ENCODE measurements around the gene LNX2.

LNX2 gene

GRCh38 chr13:27617881-27618321 lies 2.4 kb downstream of the LNX2 start:
- DNase-seq (ENCODE audit: low read depth in 2 of 3, low spot score in 1 of 3): no peak

DNA sequence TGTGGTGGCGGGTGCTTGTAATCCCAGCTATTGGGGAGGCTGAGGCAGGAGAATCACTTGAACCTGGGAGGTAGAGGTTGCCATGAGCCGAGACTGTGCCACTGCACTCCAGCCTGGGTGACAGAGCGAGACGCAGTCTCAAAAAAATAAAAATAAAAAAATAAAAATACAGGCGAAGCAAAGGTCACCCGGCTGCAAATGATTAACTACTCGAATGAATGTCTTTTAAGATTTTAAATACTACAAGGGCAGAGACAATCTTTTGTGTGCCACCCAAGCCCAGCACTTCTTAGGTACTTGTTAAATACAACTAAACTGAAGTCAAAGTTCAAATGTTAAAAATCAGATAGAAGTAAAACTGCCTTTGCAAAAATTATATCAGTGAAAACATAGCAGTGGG lies 6.7 kb downstream of the LNX2 start:
- DNase-seq (ENCODE audit: low read depth in 2 of 3, low spot score in 1 of 3): no peak

DNA sequence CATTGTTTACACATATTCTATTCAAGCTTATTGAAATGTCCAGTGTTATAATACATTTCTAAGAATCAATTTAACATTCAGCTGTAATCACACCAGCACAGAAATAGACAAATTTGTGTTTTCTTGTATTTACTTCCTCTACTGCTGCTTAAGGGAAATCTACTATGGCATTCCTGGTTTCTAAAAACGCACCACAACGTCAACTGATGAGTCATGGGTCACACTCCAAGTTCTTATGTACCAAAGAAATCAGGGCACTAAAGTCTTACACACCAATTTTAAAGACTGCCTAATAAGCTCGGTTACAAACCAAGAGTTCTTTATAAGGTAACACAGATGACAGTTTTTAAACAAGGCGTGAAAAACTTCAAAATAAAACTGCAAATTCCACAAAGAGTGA lies 13.2 kb downstream of the LNX2 start:
- no peak for DNase-seq (ENCODE audit: low read depth in 2 of 3, low spot score in 1 of 3)

DNA sequence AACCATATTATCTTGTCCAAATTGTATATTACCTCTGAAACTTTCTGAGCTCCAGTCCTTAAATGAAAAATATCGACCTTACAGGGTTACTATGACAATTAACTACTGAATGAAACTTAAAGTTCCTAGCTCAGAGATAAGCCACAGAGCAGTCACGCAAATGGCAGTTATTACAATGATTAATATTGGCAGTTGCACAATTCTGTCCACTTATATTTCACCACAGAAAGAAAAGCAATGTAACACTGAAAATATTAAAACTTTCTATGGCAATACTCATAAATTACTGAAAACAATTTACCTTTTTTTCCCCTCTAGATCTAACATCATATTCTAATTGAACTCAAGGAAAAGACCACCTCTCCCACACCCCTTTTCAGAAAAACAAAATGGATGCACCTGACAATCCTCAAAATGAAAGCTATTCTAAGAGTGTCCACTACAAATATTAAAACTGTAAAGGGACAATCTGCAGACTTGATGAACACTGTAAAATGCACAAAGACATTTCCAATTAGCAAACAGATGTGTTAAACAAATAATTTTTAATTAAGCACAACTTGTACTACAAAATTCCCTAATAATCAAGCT lies 14.6 kb downstream of the LNX2 start:
- DNase-seq (ENCODE audit: low read depth in 2 of 3, low spot score in 1 of 3): no peak

DNA sequence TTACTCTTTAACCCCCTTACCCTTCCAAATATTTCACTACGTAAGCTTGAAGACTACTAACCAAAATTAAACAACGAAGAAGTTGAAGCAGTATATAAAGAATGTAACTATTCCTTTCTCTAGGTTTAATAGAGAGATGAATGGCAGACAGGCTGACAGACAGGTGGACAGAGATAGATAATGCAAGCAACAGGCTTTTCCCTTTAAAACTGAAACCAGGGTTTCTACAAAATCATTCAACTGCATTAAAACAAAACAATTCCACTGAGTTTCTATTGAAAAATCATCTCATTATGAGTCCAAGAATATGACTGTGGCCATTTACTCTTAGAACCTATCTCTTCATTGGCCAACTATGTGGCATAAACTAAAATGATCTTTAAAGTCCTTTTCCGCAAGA lies 15.2 kb downstream of the LNX2 start:
- DNase-seq (ENCODE audit: low read depth in 2 of 3, low spot score in 1 of 3): no peak

GRCh38 chr13:27601803-27602202 lies 18.5 kb downstream of the LNX2 start:
- no peak for DNase-seq (ENCODE audit: low read depth in 2 of 3, low spot score in 1 of 3)

- DNase-seq (ENCODE audit: low read depth in 2 of 3, low spot score in 1 of 3): no peak
Observed at GRCh38 chr13:27601208-27601607, 19.1 kb downstream of the LNX2 start.

DNA sequence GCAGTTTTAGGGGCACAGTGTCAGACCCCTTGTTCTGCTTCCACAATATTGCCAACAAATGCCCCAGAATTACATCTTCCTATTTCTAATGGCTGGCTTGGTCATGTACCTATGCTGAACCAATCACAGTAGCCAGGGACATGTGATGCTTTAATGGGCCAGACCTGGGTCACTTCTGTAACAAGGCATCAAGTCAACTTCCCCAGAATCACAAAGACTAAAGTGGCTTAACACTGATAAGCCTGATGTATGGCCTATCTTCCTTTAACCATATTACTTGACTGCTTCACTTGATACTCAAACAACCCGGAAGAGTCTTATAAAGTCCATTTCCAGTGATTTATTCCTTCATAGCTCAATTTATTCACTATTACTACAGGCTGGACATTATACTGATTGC lies 19.6 kb downstream of the LNX2 start:
- DNase-seq (ENCODE audit: low read depth in 2 of 3, low spot score in 1 of 3): no peak

DNA sequence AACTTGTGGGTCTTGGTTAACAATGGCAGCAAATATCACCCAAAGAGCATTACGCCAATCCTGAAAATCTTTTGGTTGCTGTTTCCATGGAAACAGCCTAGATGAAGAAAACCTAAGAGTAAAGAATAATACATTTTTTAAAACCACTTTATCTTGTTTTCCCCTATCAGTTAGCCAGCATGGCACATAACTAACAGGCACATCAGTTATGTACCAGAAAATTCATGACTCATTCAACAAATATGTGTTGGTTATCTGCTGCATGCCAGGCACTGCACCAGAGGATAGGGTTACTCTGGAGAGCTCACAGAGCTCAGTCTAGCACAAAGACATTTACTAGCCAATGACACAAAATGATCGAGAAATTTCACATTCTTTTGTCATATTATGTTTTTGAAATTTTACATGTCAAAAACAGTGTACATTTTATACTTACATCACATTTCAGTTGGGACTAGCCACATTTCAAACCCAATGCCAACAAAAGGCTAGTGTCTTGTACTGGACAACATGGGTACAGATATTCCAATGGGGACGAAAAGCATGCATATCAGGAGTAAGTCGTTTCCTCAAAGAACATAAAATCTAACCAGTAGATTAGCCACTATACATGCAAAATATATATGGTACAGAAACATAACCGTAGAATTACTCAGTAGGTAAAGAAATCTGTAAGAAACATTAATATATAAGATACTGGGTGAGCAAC lies 20.3 kb downstream of the LNX2 start:
- DNase-seq (ENCODE audit: low read depth in 2 of 3, low spot score in 1 of 3): no peak

GRCh38 chr13:27599096-27599495 lies 21.2 kb downstream of the LNX2 start:
- DNase-seq (ENCODE audit: low read depth in 2 of 3, low spot score in 1 of 3): no peak

DNA sequence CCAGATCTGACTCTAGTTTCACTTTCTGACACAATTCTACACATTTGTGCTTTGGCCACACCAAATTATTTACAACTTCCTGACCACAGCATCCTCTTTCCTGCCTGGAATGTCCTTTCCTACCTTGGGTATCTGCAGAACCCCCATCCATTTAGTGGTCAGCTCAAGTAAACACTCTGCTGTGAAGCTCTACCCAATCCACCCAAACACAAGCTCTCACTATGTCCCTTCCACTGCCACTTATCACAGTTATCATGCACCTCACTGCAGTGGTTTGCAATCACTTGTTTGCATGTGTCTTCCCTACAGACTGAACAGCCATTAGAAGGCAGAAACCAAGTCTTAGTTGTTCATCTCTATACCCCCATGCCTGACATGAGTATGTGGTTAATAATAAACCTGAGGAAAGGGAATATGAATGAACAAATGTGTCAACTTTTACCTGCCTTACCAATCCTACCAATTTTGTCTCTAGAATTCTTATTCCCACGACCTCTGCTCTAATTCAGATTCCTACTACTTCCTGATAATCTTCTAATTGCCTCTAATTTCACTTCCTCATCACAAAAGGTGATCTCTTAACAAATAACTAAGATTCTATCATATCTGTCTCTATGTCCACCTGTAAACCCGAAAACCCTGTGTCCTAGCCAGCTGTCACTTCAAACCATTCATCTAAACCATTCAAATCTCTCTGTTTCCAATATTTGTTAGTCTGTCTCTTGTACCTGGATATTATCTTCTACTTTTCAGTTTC lies 25.1 kb downstream of the LNX2 start:
- no peak for DNase-seq (ENCODE audit: low read depth in 2 of 3, low spot score in 1 of 3)

GRCh38 chr13:27593267-27593666 lies 27.1 kb downstream of the LNX2 start:
- no peak for DNase-seq (ENCODE audit: low read depth in 2 of 3, low spot score in 1 of 3)

GRCh38 chr13:27592865-27593264 lies 27.5 kb downstream of the LNX2 start:
- no peak for DNase-seq (ENCODE audit: low read depth in 2 of 3, low spot score in 1 of 3)

- DNase-seq (ENCODE audit: low read depth in 2 of 3, low spot score in 1 of 3): no peak
Observed at GRCh38 chr13:27588405-27588804, 31.9 kb downstream of the LNX2 start.

- DNase-seq (ENCODE audit: low read depth in 2 of 3, low spot score in 1 of 3): no peak
Observed at GRCh38 chr13:27587095-27587746, 33.1 kb downstream of the LNX2 start.

- DNase-seq (ENCODE audit: low read depth in 2 of 3, low spot score in 1 of 3): no peak
Observed at GRCh38 chr13:27583645-27584044, 36.7 kb downstream of the LNX2 start.

DNA sequence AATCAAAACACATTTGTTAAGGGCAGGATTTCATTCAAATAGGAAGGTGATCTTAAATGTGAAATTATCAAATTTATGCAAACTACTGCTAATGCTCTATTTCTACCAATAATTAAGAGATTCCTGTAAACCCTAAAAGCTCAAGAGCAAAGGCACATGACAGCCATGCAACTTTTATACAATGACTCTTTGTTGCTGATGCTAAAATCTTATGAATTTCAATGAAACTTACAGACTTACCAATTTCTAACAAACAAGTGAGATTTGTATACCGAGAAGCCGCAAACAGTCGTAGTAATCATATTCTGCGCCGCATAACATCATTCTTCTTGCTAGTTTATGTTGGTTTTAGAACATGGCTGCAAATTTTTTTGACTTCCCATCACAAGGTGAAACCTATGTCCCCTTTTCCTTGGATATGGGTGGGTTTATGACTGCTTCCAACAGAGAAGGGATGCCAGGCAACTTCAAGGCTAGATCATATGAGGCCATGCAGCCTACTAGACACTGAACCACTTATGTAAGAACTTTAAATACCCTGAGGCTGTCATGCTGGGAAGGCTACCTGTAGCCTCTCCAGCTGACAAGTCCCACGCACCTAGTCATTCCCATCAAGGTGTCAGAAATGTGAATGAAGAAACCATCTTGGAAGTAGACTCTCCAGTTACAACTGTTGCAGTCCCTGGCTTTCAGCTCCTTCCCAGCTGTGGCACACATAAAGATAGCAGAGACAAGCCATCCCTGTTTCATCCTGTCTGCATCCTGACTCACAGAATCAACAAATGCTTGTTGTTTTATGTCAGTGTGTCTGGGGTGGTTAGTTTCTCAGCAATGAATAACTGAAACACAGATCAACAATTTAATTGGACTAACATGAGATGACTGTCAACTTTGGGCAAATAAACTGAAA lies 42.0 kb downstream of the LNX2 start:
- DNase-seq (ENCODE audit: low read depth in 2 of 3, low spot score in 1 of 3): no peak

- no peak for DNase-seq (ENCODE audit: low read depth in 2 of 3, low spot score in 1 of 3)
Observed at GRCh38 chr13:27574661-27575060, 45.7 kb downstream of the LNX2 start.

DNA sequence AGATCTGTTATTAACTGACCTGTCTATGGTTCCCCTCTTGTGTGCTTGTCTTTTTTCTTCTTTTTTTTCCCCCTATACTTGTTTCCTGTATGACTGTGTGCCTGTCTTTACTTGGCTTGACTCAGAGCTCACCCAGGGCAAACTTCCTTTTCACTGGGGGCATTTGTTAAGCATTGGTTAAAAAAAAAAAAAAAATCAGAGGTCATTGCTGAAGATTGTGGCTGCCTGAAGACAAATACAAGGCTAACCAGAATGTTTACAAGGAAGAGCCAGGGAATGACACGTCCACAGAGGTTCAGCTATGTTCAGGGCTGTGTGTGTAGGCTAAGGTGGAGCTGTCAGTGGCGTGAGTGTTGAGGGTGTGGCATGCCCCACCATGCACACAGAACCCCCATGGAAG lies 47.1 kb downstream of the LNX2 start:
- no peak for DNase-seq (ENCODE audit: low read depth in 2 of 3, low spot score in 1 of 3)

GRCh38 chr13:27572234-27572901 lies 48.0 kb downstream of the LNX2 start:
- no peak for DNase-seq (ENCODE audit: low read depth in 2 of 3, low spot score in 1 of 3)

Data from stimulated activated CD4-positive, alpha-beta T cell treated with anti-CD3 and anti-CD28 coated beads, Interleukin-12 subunit alpha, Interleukin-12 subunit beta, amount 100 ng/mL, for 48 hours (primary cell).